ENCODE data around the gene CACNA1E. TPM values are rescaled to one million over a fixed set of nuclear protein-coding genes. Genes with fewer than 3 reads are reported as not detected.

Gene CACNA1E
- total and polyA plus RNA-seq, 2 experiments from 2014 or later, result 1.1 to 1.7 TPM

- H3K27me3 ChIP-seq, result peaks cover 9% of the 10 kb centered on the region
These were observed 154.7 kb downstream of the CACNA1E start for GRCh38 chr1:181637998-181638397.

GRCh38 chr1:181640956-181641355 is 157.6 kb downstream of the CACNA1E start:
- no peak for DNase-seq (ENCODE audit: low spot score)
- no peaks in the 10 kb centered on the region for H3K4me1 ChIP-seq (ENCODE audit: insufficient read depth)
- no peak overlapping the region for H2AFZ ChIP-seq
- 76% methylated on average over 3 of the region's 3 CpGs for WGBS (ENCODE audit: low lambda C conversion rate, missing lambda C conversion rate)
- H3K4me3 ChIP-seq, result no peak overlapping the region
- H3K9me3 ChIP-seq (ENCODE audit: low read depth), result no peaks in the 10 kb centered on the region
- H3K27me3 ChIP-seq, result peaks cover 13% of the 10 kb centered on the region
- H3K36me3 ChIP-seq (replicated peaks; ENCODE audit: insufficient read depth, low read depth), result no peaks in the 10 kb centered on the region
- no peaks in the 10 kb centered on the region for H3K79me2 ChIP-seq
- H4K20me1 ChIP-seq (ENCODE audit: insufficient read depth, poor library complexity, severe bottlenecking), result no peaks in the 10 kb centered on the region
- no peak overlapping the region for H3K4me2 ChIP-seq
- H3K27ac ChIP-seq, result no peak overlapping the region
- TF ChIP-seq EZH2 (IDR thresholded peaks at IDR 0.05; ENCODE audit: borderline replicate concordance) (no peak), EZH2phosphoT487 (IDR thresholded peaks at IDR 0.05; ENCODE audit: low read depth, severe bottlenecking, unreplicated experiment) (no peak), CTCF (IDR thresholded peaks at IDR 0.05; ENCODE audit: poor library complexity) (no peak)
- no peaks in the 10 kb centered on the region for H3K9me2 ChIP-seq (replicated peaks; ENCODE audit: insufficient read depth)

More at GRCh38 chr1:181637998-181638397, 154.7 kb downstream of the CACNA1E start:
- Histone ChIP-seq H4K20me1 (ENCODE audit: insufficient read depth, poor library complexity, severe bottlenecking) (no peaks in the 10 kb centered on the region), H3K27ac (no peak overlapping the region), H2AFZ (no peak overlapping the region), H3K79me2 (no peaks in the 10 kb centered on the region), H3K4me3 (no peak overlapping the region), H3K9me2 (replicated peaks; ENCODE audit: insufficient read depth) (no peaks in the 10 kb centered on the region), H3K36me3 (replicated peaks; ENCODE audit: insufficient read depth, low read depth) (no peaks in the 10 kb centered on the region), H3K4me2 (no peak overlapping the region), H3K9me3 (ENCODE audit: low read depth) (no peaks in the 10 kb centered on the region), H3K4me1 (ENCODE audit: insufficient read depth) (no peaks in the 10 kb centered on the region)
- no peak for TF ChIP-seq CTCF (IDR thresholded peaks at IDR 0.05; ENCODE audit: poor library complexity)
- TF ChIP-seq EZH2 (IDR thresholded peaks at IDR 0.05; ENCODE audit: borderline replicate concordance), result no peak
- no peak for TF ChIP-seq EZH2phosphoT487 (IDR thresholded peaks at IDR 0.05; ENCODE audit: low read depth, severe bottlenecking, unreplicated experiment)
- no peak for DNase-seq (ENCODE audit: low spot score)

GRCh38 chr1:181643631-181644030 is 160.3 kb downstream of the CACNA1E start:
- no peaks in the 10 kb centered on the region for H3K4me1 ChIP-seq (ENCODE audit: insufficient read depth)
- H3K9me2 ChIP-seq (replicated peaks; ENCODE audit: insufficient read depth), result no peaks in the 10 kb centered on the region
- TF ChIP-seq EZH2 (IDR thresholded peaks at IDR 0.05; ENCODE audit: borderline replicate concordance), result no peak
- no peak for TF ChIP-seq CTCF (IDR thresholded peaks at IDR 0.05; ENCODE audit: poor library complexity)
- TF ChIP-seq EZH2phosphoT487 (IDR thresholded peaks at IDR 0.05; ENCODE audit: low read depth, severe bottlenecking, unreplicated experiment), result no peak
- WGBS (ENCODE audit: low lambda C conversion rate, missing lambda C conversion rate), result 77% methylated on average over 3 of the region's 3 CpGs
- peaks cover 4% of the 10 kb centered on the region for H3K27me3 ChIP-seq
- no peak overlapping the region for H3K4me3 ChIP-seq
- DNase-seq (ENCODE audit: low spot score), result no peak
- no peak overlapping the region for H3K4me2 ChIP-seq
- H3K9me3 ChIP-seq (ENCODE audit: low read depth), result no peaks in the 10 kb centered on the region
- no peaks in the 10 kb centered on the region for H4K20me1 ChIP-seq (ENCODE audit: insufficient read depth, poor library complexity, severe bottlenecking)
- H2AFZ ChIP-seq, result no peak overlapping the region
- H3K27ac ChIP-seq, result no peak overlapping the region
- no peaks in the 10 kb centered on the region for H3K79me2 ChIP-seq
- no peaks in the 10 kb centered on the region for H3K36me3 ChIP-seq (replicated peaks; ENCODE audit: insufficient read depth, low read depth)

GRCh38 chr1:181645171-181645570 is 161.9 kb downstream of the CACNA1E start:
- Histone ChIP-seq H3K36me3 (replicated peaks; ENCODE audit: insufficient read depth, low read depth) (no peaks in the 10 kb centered on the region), H4K20me1 (ENCODE audit: insufficient read depth, poor library complexity, severe bottlenecking) (no peaks in the 10 kb centered on the region), H3K27ac (no peak overlapping the region), H3K4me2 (no peak overlapping the region), H3K27me3 (peaks cover 4% of the 10 kb centered on the region), H2AFZ (no peak overlapping the region), H3K79me2 (no peaks in the 10 kb centered on the region), H3K4me1 (ENCODE audit: insufficient read depth) (no peaks in the 10 kb centered on the region), H3K9me2 (replicated peaks; ENCODE audit: insufficient read depth) (no peaks in the 10 kb centered on the region), H3K4me3 (no peak overlapping the region), H3K9me3 (ENCODE audit: low read depth) (no peaks in the 10 kb centered on the region)
- 94% methylated on average over 5 of the region's 5 CpGs for WGBS (ENCODE audit: low lambda C conversion rate, missing lambda C conversion rate)
- TF ChIP-seq CTCF (IDR thresholded peaks at IDR 0.05; ENCODE audit: poor library complexity), result no peak
- TF ChIP-seq EZH2 (IDR thresholded peaks at IDR 0.05; ENCODE audit: borderline replicate concordance), result no peak
- no peak for TF ChIP-seq EZH2phosphoT487 (IDR thresholded peaks at IDR 0.05; ENCODE audit: low read depth, severe bottlenecking, unreplicated experiment)
- DNase-seq (ENCODE audit: low spot score), result no peak

Measured in hepatocyte (in vitro differentiated cells).